Peyer's patch (tissue), 4 donors: ENCODE data around the gene ANKMY1. TPM values are rescaled to one million over a fixed set of nuclear protein-coding genes. Genes with fewer than 3 reads are reported as not detected.

Experiments used
- DNase-seq, 3 donors: peaks; one replicate each; pipeline ENCODE4 v3.0.0-alpha.2; 2017 to 2019
- H3K27ac ChIP-seq, 4 donors: fragments of 200-600 bp; sonication (generic); one replicate each; pipeline ENCODE4 v1.5.1; 2016 to 2019
- H3K27me3 ChIP-seq, 2 donors: fragments of 200-600 bp; sonication (generic); one replicate each; pipeline ENCODE4 v1.5.1; 2019
- H3K36me3 ChIP-seq, 3 donors: fragments of 200-600 bp; sonication (generic); one replicate each; pipeline ENCODE4 v1.5.1; 2016 to 2019
- H3K4me1 ChIP-seq, 4 donors: fragments of 200-600 bp; sonication (generic); one replicate each; pipeline ENCODE4 v1.5.1; 2016 to 2019
- H3K4me3 ChIP-seq, 4 donors: fragments of 200-600 bp; sonication (generic); 1 replicate in 3 of 4; 2 replicates in 1 of 4; pipeline ENCODE4 v1.5.1; 2016 to 2019; ENCODE audit warnings: mild to moderate bottlenecking in 1 of 4
- H3K9me3 ChIP-seq, 4 donors: fragments of 200-600 bp; sonication (generic); one replicate each; pipeline ENCODE4 v1.5.1; 2016 to 2019; ENCODE audit warnings: mild to moderate bottlenecking in 1 of 4
- POLR2A ChIP-seq, 2 donors: fragments of 450-650 bp; IDR thresholded peaks; one replicate each; pipeline ENCODE4 v1.5.1; 2017; ENCODE audit warnings: antibody characterized with exemption in 2 of 2, mild to moderate bottlenecking in 2 of 2, moderate library complexity in 2 of 2
- total RNA-seq, 4 donors: library from RNA; depleted of rRNA; stranded (reverse); fragments of >200 nt; gene quantifications; one replicate each; pipeline ENCODE4 v1.1.0, GENCODE V29; 2016
- TF ChIP-seq, protein P1 (sequence below), 6 experiments: fragments of 450-650 bp in 4 of 6; fragments of 200-600 bp in 2 of 6; sonication (generic) in 1 of 6; IDR thresholded peaks; one replicate each; pipeline ENCODE4 v1.5.1; 2017 to 2019; ENCODE audit warnings: antibody characterized with exemption in 6 of 6, mild to moderate bottlenecking in 3 of 6, moderate library complexity in 1 of 6

ANKMY1 gene
- total RNA-seq, 4 donors from 2014 or later, result 27.8 to 89.1 (median 40.1) TPM

DNA sequence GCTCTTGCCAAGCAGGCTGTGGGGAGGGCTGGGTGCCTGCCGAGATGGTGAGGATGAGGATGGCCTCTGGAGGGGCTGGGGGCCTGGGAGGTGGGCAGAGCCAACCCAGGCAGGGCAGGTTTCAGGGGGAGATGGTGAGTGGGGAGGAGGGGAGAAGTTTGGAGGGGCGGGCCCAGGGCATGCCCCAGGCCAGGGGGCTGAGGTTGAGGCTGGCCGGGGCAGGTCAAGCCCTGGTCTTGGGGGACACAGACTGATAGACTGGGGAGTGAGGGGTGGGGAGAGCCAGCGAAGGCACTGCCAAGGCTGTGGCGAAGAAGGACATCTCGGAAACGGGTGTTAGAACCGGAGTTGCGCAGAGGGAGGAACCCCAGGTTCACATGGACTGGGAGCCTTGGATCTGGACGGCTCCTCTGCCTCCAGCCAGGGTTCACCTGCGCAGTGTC, 41.4 kb upstream of the ANKMY1 start:
- Histone ChIP-seq H3K36me3 (peaks cover 0 to 42% (median 0%) of the 10 kb centered on the region in 3 donors), H3K4me3 (no peak overlapping the region), H3K27me3 (no peaks in the 10 kb centered on the region), H3K4me1 (peaks cover 0 to 14% (median 3%) of the 10 kb centered on the region in 4 donors), H3K9me3 (no peaks in the 10 kb centered on the region), H3K27ac (no peak overlapping the region)
- TF ChIP-seq, protein P1, sequence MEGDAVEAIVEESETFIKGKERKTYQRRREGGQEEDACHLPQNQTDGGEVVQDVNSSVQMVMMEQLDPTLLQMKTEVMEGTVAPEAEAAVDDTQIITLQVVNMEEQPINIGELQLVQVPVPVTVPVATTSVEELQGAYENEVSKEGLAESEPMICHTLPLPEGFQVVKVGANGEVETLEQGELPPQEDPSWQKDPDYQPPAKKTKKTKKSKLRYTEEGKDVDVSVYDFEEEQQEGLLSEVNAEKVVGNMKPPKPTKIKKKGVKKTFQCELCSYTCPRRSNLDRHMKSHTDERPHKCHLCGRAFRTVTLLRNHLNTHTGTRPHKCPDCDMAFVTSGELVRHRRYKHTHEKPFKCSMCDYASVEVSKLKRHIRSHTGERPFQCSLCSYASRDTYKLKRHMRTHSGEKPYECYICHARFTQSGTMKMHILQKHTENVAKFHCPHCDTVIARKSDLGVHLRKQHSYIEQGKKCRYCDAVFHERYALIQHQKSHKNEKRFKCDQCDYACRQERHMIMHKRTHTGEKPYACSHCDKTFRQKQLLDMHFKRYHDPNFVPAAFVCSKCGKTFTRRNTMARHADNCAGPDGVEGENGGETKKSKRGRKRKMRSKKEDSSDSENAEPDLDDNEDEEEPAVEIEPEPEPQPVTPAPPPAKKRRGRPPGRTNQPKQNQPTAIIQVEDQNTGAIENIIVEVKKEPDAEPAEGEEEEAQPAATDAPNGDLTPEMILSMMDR (IDR thresholded peaks at IDR 0.05), result no peak
- TF ChIP-seq POLR2A (IDR thresholded peaks at IDR 0.05), result no peak
- peak in 1 of 3 donors; percentile 25 for DNase-seq

- H3K27me3 ChIP-seq, result no peaks in the 10 kb centered on the region
- TF ChIP-seq POLR2A (IDR thresholded peaks at IDR 0.05), result no peak
- TF ChIP-seq, protein P1 (IDR thresholded peaks at IDR 0.05), result no peak
- no peaks in the 10 kb centered on the region for H3K9me3 ChIP-seq
- H3K4me1 ChIP-seq, result peaks cover 0 to 7% (median 0%) of the 10 kb centered on the region in 4 donors
- H3K4me3 ChIP-seq, result no peak overlapping the region
- peaks cover 0 to 42% (median 0%) of the 10 kb centered on the region in 3 donors for H3K36me3 ChIP-seq
- peak in 2 of 3 donors; percentile 37 to 39 for DNase-seq
- no peak overlapping the region for H3K27ac ChIP-seq
These were observed 40.6 kb upstream of the ANKMY1 start for GRCh38 chr2:240598311-240598911.

DNA sequence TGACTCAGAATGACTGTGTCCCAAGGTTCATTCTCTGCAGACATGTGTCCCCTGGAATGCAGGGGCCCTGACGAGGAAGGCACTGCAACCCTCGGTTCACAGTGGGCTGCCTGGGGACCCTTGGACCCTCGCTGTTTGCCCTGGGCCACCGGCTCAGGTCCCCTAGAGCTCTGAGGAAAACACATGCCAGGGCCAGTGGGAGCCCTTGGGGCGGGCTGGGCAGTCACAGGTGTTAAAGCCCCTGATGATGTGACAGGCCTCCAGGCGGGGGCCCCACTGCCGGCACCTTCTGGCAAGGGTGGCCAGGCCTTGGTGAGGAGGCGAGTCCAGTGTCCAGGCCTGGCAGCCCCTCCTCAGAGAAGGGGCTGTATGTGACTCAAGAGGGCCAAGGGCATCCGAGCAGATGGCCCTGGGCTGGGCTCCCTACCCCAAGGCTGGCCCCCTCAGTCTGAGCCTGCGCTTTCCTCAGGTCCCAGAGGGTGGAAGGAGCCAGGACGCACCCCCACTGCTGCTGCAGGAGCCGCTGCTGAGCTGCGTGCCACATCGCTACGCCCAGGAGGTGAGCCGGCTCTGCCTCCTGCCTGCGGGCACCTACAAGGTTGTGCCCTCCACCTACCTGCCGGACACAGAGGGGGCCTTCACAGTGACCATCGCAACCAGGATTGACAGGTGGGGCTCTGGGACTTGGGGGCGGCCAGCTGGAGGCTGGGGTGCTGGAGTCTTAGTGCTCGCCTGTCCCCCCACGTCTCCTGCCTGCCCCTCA, 39.8 kb upstream of the ANKMY1 start:
- H3K36me3 ChIP-seq, result peaks cover 0 to 46% (median 0%) of the 10 kb centered on the region in 3 donors
- DNase-seq, result peak in 2 of 3 donors; percentile 37 to 40

DNA sequence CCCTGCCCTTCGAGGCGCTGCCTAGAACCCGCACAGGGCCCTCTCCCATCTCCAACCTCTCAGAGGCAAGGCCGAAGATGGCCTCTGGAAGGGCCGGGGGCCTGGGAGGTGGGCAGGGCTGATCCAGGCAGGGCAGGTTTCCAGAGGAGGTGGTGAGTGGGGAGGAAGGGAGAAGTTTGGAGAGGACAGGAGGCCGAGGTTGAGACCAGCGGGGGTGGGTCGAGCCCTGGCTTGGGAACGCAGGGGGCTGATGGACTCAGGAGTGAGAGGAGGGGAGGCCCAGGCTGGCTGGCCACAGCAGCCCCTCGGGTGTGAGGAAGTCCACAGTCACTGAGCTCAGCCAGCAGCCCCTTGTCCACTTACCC, 39.2 kb upstream of the ANKMY1 start:
- no peak for TF ChIP-seq POLR2A (IDR thresholded peaks at IDR 0.05)
- TF ChIP-seq, protein P1 (IDR thresholded peaks at IDR 0.05), result no peak
- DNase-seq, result peak in 2 of 3 donors; percentile 36 to 41
- no peaks in the 10 kb centered on the region for H3K27me3 ChIP-seq
- H3K4me3 ChIP-seq, result no peak overlapping the region
- H3K27ac ChIP-seq, result no peak overlapping the region
- peaks cover 0 to 52% (median 0%) of the 10 kb centered on the region in 3 donors for H3K36me3 ChIP-seq
- no peaks in the 10 kb centered on the region for H3K9me3 ChIP-seq
- H3K4me1 ChIP-seq, result no peaks in the 10 kb centered on the region

More for the DNA sequence above, 39.8 kb upstream of the ANKMY1 start:
- Histone ChIP-seq H3K4me3 (no peak overlapping the region), H3K27ac (no peak overlapping the region), H3K9me3 (no peaks in the 10 kb centered on the region), H3K4me1 (no peaks in the 10 kb centered on the region), H3K27me3 (no peaks in the 10 kb centered on the region)
- TF ChIP-seq POLR2A (IDR thresholded peaks at IDR 0.05), result no peak
- TF ChIP-seq, protein P1 (IDR thresholded peaks at IDR 0.05), result no peak

GRCh38 chr2:240596491-240596931, 38.7 kb upstream of the ANKMY1 start:
- TF ChIP-seq, protein P1 (IDR thresholded peaks at IDR 0.05), result no peak
- TF ChIP-seq POLR2A (IDR thresholded peaks at IDR 0.05), result no peak
- no peaks in the 10 kb centered on the region for H3K27me3 ChIP-seq
- no peaks in the 10 kb centered on the region for H3K4me1 ChIP-seq
- H3K36me3 ChIP-seq, result peaks cover 0 to 57% (median 0%) of the 10 kb centered on the region in 3 donors
- DNase-seq, result peak in 2 of 3 donors; percentile 43
- H3K4me3 ChIP-seq, result no peak overlapping the region
- H3K9me3 ChIP-seq, result no peaks in the 10 kb centered on the region
- no peak overlapping the region for H3K27ac ChIP-seq
